C4-2B (cell line): ENCODE results near the gene LRRFIP1.

Source experiments
- H3K27ac ChIP-seq: fragments of 450-650 bp; 2 replicates; pipeline ENCODE4 v1.5.1; 2017
- ZFX ChIP-seq: fragments of 450-650 bp; IDR thresholded peaks from 2 replicates; pipeline ENCODE4 v1.6.1; 2017
- TF ChIP-seq, protein P1 (sequence below): fragments of 450-650 bp; conservative IDR thresholded peaks from 2 replicates; pipeline ENCODE4 v1.5.1; 2017; ENCODE audit warnings: mild to moderate bottlenecking

The LRRFIP1 gene

GRCh38 chr2:237697586-237698357 is 70.4 kb downstream of the LRRFIP1 start:
- TF ChIP-seq ZFX: no peak
- TF ChIP-seq, protein P1, sequence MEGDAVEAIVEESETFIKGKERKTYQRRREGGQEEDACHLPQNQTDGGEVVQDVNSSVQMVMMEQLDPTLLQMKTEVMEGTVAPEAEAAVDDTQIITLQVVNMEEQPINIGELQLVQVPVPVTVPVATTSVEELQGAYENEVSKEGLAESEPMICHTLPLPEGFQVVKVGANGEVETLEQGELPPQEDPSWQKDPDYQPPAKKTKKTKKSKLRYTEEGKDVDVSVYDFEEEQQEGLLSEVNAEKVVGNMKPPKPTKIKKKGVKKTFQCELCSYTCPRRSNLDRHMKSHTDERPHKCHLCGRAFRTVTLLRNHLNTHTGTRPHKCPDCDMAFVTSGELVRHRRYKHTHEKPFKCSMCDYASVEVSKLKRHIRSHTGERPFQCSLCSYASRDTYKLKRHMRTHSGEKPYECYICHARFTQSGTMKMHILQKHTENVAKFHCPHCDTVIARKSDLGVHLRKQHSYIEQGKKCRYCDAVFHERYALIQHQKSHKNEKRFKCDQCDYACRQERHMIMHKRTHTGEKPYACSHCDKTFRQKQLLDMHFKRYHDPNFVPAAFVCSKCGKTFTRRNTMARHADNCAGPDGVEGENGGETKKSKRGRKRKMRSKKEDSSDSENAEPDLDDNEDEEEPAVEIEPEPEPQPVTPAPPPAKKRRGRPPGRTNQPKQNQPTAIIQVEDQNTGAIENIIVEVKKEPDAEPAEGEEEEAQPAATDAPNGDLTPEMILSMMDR: no peak
- H3K27ac ChIP-seq: no peak overlapping the region

GRCh38 chr2:237698358-237698694 is 70.9 kb downstream of the LRRFIP1 start:
- TF ChIP-seq ZFX: no peak
- TF ChIP-seq, protein P1: no peak
- no peak overlapping the region for H3K27ac ChIP-seq

GRCh38 chr2:237699870-237700511 is 72.6 kb downstream of the LRRFIP1 start:
- H3K27ac ChIP-seq: no peak overlapping the region
- TF ChIP-seq ZFX: no peak
- TF ChIP-seq, protein P1: no peak

GRCh38 chr2:237700512-237701032 is 73.2 kb downstream of the LRRFIP1 start:
- no peak for TF ChIP-seq ZFX
- TF ChIP-seq, protein P1: no peak
- H3K27ac ChIP-seq: no peak overlapping the region

- no peak overlapping the region for H3K27ac ChIP-seq
- TF ChIP-seq, protein P1: no peak
- TF ChIP-seq ZFX: no peak
These were observed 73.9 kb downstream of the LRRFIP1 start for GRCh38 chr2:237701033-237701858.

DNA sequence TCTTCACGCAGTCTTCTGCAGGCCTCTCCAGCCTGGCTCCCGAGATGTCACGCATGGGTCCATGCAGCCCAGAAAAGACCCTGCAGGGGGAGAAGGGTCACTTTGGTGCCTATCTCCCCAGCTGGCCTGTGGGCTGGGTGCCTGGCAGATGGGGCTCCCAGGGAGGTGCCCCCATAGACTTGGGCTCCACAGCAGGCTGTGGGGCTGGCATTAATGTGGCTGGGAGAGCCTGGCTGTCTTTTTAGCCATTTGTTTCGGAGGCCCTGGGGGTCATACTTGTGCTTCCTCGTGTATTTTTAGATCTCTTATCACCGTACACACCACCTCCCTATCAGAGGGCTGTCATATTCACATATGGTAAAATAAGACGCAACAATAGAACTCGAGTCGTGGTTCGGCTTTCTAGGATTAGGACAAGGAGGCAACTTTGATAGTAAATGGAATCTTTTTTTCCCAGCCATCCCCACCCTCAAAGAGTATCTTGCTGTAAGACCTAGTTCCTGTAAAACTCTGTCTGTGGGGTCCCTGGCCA is 74.5 kb downstream of the LRRFIP1 start:
- H3K27ac ChIP-seq: no peak overlapping the region
- TF ChIP-seq, protein P1: no peak
- no peak for TF ChIP-seq ZFX
